Transverse colon (tissue), 4 donors: ENCODE results near the gene RASGRP2. TPM values are rescaled to one million over a fixed set of nuclear protein-coding genes. Genes with fewer than 3 reads are reported as not detected.

Experiments
- DNase-seq: peaks from one replicate; pipeline ENCODE4 v3.0.0-alpha.2; 2019
- H3K27ac ChIP-seq, 4 donors: fragments of 200-600 bp; sonication (generic); 2 replicates each; pipeline ENCODE4 v1.5.1; 2016 to 2018; ENCODE audit warnings: inconsistent platforms in 4 of 4
- H3K27me3 ChIP-seq: fragments of 200-600 bp; sonication (generic); 2 replicates; pipeline ENCODE4 v1.5.1; 2017; ENCODE audit warnings: inconsistent platforms
- H3K36me3 ChIP-seq, 4 donors: fragments of 200-600 bp; sonication (generic); 2 replicates each; pipeline ENCODE4 v1.5.1; 2017 to 2019; ENCODE audit warnings: inconsistent platforms in 4 of 4
- H3K4me1 ChIP-seq, 4 donors: fragments of 200-600 bp; sonication (generic); 2 replicates each; pipeline ENCODE4 v1.5.1; 2017 to 2020; ENCODE audit warnings: inconsistent platforms in 4 of 4
- H3K4me3 ChIP-seq, 4 donors: fragments of 200-600 bp; sonication (generic); 1 replicate in 1 of 4; 2 replicates in 3 of 4; pipeline versions ENCODE4 v1.5.1 to v1.6.1; 2017 to 2019; ENCODE audit warnings: inconsistent platforms in 4 of 4
- H3K9me3 ChIP-seq, 2 donors: fragments of 200-600 bp; sonication (generic); 2 replicates each; pipeline ENCODE4 v1.5.1; 2017 to 2019; ENCODE audit warnings: inconsistent platforms in 2 of 2
- EP300 ChIP-seq: sonication (generic); formaldehyde crosslinking; IDR thresholded peaks from one replicate; pipeline ENCODE4 v1.6.1; 2017; ENCODE audit warnings: antibody characterized with exemption, low read depth
- POLR2A ChIP-seq: fragments of 450-650 bp; IDR thresholded peaks from one replicate; pipeline ENCODE4 v1.6.1; 2016; ENCODE audit warnings: antibody characterized with exemption, mild to moderate bottlenecking, moderate library complexity
- POLR2AphosphoS5 ChIP-seq, 3 donors: sonication (generic); formaldehyde crosslinking; IDR thresholded peaks; one replicate each; pipeline ENCODE4 v1.6.1; 2016; ENCODE audit warnings: antibody characterized with exemption in 3 of 3
- WGBS, 2 donors: methylation state at CpG; one replicate each; pipeline ENCODE4 v1.1.5; 2018; ENCODE audit warnings: low coverage in 1 of 2; 5-methylcytosine and 5-hydroxymethylcytosine counted together
- in situ Hi-C, 4 donors: fragments of 200-750 bp; cut with MboI; loops; one replicate each; pipeline versions ENCODE4 v1.15.0 to v1.15.1; 2017; ENCODE audit warnings: low sequenced_read_pairs in 3 of 4, low pct_ligation_motif_present in 1 of 4, low pct_unique_long_range_greater_than_20kb in 1 of 4
- intact Hi-C: fragments of 100-400 bp; cut with DNase I; formaldehyde crosslinking; loops from one replicate; pipeline ENCODE4 v1.15.1; 2023; ENCODE audit warnings: low total_unique reads
- total RNA-seq, 4 donors: library from RNA; depleted of rRNA; stranded (reverse); fragments of >200 nt; gene quantifications; one replicate each; pipeline ENCODE4 v1.1.0, GENCODE V29; 2016
- TF ChIP-seq, protein P1 (sequence below), 5 experiments: fragments of 200-600 bp in 3 of 5; fragments of 450-650 bp in 2 of 5; sonication (generic) in 3 of 5; IDR thresholded peaks; 1 replicate in 2 of 5; 2 replicates in 3 of 5; pipeline ENCODE4 v1.5.1; 2016 to 2017; ENCODE audit warnings: antibody characterized with exemption in 5 of 5, inconsistent platforms in 3 of 5, mild to moderate bottlenecking in 2 of 5, moderate library complexity in 1 of 5

RASGRP2 gene
- total RNA-seq, 4 donors from 2014 or later = 12.1 to 24.3 (median 17.3) TPM

DNA sequence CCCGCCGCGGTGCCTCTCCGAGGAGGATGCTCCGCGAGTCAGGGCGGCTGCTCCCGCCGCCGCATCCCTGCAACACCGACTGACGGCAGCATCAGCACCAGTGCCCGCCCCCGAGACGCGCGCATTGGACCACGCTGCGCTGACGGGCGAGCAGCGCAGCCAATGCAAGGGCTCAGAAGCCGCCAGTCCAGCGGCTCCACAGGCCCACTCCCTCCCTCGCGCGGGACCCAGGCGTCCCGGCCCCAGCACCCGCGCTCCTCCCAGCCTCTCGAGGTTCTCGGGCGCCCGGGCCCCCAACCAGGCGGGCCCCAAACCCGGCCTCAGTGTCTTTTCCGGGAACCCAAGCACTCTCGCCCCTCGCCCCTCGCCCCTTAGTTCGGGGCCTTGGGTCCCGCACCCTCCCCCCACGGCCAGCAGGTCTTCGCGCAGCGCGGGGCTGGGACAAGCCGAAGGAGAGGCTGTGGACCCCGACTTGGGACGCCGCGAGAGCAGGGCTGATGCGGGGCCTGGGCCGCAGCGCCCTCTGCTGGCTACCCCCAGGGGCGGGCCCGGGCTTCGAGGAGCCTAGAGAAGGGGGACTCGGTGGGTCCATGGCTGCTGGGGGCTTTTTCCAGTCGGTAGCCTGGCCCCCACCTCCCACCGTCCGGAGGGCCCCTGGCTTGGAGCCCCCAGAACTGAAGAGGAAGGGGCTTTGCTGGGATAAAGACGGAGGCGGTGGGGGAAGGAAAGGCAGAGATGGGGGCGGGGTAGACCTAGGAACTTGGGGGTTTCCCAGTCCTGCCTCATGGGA lies 20.6 kb downstream of the RASGRP2 start, which contains the start of gene NRXN2:
Gene NRXN2 (minus strand): TSS at position 81 of the 790 bp plus-strand sequence. CDS start 9,498 bp downstream, outside the sequence.
- Histone ChIP-seq H3K4me3 (peak within 1 kb of the TSS; percentile 57 to 77 (median 72)), H3K27ac (peak within 1 kb of the TSS; percentile 58 to 66 (median 64)), H3K4me1 (peaks cover 0 to 7% (median 2%) of the 10 kb centered on the region in 4 donors), H3K36me3 (no peaks in the 10 kb centered on the region), H3K9me3 (no peaks in the 10 kb centered on the region), H3K27me3 (peaks cover 37% of the 10 kb centered on the region)
- DNase-seq = peak; percentile 83
- TF ChIP-seq POLR2A (no peak), EP300 (no peak), POLR2AphosphoS5 (IDR thresholded peaks at IDR 0.05) (no peak)
- TF ChIP-seq, protein P1, sequence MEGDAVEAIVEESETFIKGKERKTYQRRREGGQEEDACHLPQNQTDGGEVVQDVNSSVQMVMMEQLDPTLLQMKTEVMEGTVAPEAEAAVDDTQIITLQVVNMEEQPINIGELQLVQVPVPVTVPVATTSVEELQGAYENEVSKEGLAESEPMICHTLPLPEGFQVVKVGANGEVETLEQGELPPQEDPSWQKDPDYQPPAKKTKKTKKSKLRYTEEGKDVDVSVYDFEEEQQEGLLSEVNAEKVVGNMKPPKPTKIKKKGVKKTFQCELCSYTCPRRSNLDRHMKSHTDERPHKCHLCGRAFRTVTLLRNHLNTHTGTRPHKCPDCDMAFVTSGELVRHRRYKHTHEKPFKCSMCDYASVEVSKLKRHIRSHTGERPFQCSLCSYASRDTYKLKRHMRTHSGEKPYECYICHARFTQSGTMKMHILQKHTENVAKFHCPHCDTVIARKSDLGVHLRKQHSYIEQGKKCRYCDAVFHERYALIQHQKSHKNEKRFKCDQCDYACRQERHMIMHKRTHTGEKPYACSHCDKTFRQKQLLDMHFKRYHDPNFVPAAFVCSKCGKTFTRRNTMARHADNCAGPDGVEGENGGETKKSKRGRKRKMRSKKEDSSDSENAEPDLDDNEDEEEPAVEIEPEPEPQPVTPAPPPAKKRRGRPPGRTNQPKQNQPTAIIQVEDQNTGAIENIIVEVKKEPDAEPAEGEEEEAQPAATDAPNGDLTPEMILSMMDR (IDR thresholded peaks at IDR 0.05) = peak; percentile 90 to 99 (median 96)
- intact Hi-C loops = no loop called here
- 3% methylated on average over 33 of the region's 66 CpGs; no CpG with 5 or more reads in 1 of the 2 donors for WGBS, 2 donors
- in situ Hi-C loops = no loop called here

DNA sequence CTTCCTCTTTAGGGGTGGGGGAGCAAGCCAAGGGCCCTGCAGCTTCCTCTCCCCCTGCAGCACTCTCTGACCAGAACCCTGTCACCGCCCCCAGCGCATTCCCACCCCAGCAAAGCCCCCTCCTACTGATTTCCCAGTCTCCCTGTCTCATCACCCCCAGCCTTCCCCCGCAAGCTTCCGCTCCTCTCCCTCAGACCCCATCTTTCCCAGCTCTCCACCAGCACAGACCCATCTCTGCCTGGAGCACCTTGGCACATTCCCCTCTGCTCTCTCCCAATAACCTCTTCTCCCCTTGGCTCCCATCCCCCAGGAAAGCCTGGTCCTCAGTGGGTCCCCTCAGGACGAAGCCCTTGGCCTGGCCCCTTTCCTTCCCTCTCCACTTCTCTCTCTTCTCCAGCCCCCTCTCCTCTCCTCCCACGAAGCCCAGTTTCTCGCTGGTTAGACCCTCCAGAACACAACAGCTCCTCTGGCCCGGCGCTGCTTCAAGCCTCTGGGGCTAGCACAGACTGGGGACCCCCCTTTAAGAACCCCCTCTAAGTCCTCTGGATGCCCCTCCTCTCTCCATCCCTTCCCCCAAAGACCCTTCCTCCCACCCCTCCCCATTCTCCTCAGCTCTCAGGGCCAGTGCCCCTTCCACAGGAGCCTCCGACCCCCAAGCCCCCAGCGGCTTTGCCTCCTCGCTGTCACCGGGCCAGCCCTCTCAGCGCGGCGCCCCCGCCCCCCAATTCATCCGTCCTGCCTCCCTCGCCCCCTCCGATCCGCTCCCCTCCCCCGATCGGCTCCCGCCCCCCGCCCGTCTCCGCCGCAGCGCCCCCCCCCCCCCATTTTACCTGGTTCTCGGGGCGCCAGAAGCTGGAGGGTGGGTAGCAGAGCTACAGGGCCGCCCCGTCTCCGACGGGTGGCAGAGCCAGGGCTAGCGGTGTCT lies 21.5 kb downstream of the RASGRP2 start:
- DNase-seq = no peak
- in situ Hi-C loops = no loop called here
- Histone ChIP-seq H3K27me3 (peaks cover 42% of the 10 kb centered on the region), H3K4me3 (peak overlapping the region in 1 of 4 donors; percentile 77), H3K9me3 (no peaks in the 10 kb centered on the region), H3K36me3 (no peaks in the 10 kb centered on the region), H3K4me1 (peaks cover 0 to 7% (median 2%) of the 10 kb centered on the region in 4 donors), H3K27ac (no peak overlapping the region)
- TF ChIP-seq POLR2A (no peak), POLR2AphosphoS5 (IDR thresholded peaks at IDR 0.05) (no peak), EP300 (no peak)
- TF ChIP-seq, protein P1 (IDR thresholded peaks at IDR 0.05) = no peak
- intact Hi-C loops = no loop called here
- 8 to 29% methylated on average over 2 to 18 of the region's 36 CpGs for WGBS, 2 donors

DNA sequence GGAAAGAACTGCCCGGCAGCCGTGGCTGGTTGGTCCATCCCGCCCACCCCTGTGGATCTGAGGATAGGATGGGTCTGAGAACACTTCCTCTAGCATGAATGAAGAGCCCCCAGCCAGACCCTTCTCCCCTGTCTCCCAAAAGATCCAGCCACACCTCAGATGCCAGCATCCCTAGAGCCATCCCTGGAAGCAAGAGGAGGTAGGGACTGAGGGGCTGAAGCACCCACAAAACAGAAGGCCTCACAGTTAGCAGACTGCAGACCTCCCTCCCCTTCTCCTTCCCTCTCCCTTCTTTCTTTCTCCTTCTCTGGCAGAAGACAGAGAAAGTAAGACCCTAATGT lies 22.6 kb downstream of the RASGRP2 start:
- no peaks in the 10 kb centered on the region for H3K9me3 ChIP-seq
- H3K4me3 ChIP-seq = no peak overlapping the region
- DNase-seq = no peak
- 50% methylated on average over 3 of the region's 3 CpGs; no CpG with 5 or more reads in 1 of the 2 donors for WGBS, 2 donors
- H3K27me3 ChIP-seq = peaks cover 53% of the 10 kb centered on the region
- H3K27ac ChIP-seq = no peak overlapping the region
- in situ Hi-C loops (no loop called here), intact Hi-C loops (no loop called here)
- H3K36me3 ChIP-seq = no peaks in the 10 kb centered on the region
- TF ChIP-seq, protein P1 (IDR thresholded peaks at IDR 0.05) = no peak
- TF ChIP-seq POLR2A = no peak
- no peak for TF ChIP-seq POLR2AphosphoS5 (IDR thresholded peaks at IDR 0.05)
- TF ChIP-seq EP300 = no peak
- H3K4me1 ChIP-seq = peaks cover 0 to 7% (median 2%) of the 10 kb centered on the region in 4 donors
